HG02571 (cell line): ENCODE data around the gene MLXIPL.
"Not testable (repeated sequence)": the region's sequence is repeated elsewhere in the genome, so short reads cannot be mapped to it uniquely, and the experiment has no call there.

ENCODE experiments used
- ATAC-seq: cut with Tn5 transposase; IDR thresholded peaks from one replicate; pipeline ENCODE4 v1.9.1; 2021; ENCODE audit warnings: mild to moderate bottlenecking, moderate library complexity; ENCODE audit not compliant: unreplicated experiment

The MLXIPL gene

DNA sequence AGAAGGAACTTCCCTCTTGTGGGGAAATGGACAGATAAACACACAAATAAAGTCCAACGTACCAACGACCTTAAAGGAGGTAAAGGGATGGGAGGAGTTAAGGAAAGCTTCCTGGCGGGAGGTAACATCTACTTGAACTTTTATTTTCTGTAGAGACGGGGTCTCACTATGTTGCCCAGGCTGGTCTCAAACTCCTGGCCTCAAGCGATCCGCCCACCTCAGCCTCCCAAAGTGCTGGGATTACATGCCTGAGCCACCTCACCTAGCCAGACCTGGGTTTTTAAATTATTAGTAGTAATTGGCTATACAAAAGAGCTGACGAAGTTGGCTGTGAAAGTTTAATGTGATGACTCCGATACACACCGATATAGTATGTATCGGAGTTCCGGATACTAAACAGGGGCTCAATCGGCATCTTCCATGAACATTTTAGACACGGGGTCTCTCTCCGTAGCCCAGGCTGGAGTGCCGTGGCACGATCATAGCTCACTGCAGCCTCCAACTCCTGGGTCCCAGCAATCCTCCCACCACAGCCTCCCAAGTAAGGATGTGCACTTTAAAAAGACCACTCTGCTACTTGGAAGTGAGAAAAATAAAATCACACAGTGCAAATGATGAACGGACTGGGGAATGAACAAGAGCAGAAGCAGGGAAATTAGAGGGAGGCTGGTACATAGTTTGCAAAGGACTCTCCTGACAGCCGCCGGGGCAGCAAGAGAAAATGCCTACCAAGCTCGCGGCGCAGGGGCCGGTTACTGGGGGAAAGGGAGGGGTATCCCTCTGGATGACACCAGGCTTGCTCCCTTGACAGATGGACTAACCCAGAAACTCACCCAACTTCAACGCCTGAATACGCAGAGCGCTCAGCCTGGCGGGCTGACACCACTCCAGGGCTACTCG is 67.9 kb downstream of the MLXIPL start:
- no peak for ATAC-seq

- ATAC-seq: no peak
Observed at GRCh38 chr7:73555411-73555982, 68.8 kb downstream of the MLXIPL start.

- not testable (repeated sequence) for ATAC-seq
Observed at GRCh38 chr7:73550093-73550492, 74.2 kb downstream of the MLXIPL start.

GRCh38 chr7:73549176-73549575 is 75.1 kb downstream of the MLXIPL start:
- no peak for ATAC-seq

DNA sequence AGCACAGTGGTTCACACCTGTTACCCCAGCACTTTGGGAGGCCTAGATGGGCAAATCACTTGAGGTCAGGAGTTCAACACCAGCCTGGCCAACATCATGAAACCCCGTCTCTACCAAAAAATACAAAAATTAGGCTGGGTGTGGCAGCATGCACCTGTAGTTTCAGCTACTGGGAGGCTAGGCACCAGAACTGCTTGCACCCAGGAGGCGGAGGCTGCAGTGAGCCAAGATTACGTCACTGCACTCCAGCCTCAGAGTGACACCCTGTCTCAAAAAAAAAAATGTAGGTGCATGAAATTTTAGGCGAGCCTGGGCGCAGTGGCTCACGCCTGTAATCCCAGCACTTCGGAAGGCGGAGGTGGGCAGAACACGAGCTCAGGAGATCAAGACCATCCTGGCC is 76.5 kb downstream of the MLXIPL start:
- ATAC-seq: no peak

DNA sequence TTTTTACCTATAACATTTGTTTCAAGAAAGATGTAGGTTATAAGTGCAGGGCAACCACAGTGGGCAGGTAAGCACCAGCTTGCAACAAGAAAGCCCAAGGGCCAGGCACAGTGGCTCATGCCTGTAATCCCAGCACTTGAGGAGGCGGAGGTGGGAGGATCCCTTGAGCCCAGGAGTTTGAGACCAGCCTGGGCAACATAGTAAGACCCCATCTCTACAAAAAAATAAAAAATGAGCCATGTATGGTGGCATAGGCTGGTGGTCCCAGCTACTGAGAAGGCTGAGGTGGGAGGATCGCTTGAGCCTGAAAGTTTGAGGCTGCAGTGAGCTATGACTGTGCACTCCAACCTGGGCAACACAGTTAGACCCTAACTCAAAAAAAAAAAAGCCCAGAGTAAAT is 79.6 kb downstream of the MLXIPL start:
- ATAC-seq: no peak
